ENCODE measurements around the gene FBXL7.

Gene FBXL7

DNA sequence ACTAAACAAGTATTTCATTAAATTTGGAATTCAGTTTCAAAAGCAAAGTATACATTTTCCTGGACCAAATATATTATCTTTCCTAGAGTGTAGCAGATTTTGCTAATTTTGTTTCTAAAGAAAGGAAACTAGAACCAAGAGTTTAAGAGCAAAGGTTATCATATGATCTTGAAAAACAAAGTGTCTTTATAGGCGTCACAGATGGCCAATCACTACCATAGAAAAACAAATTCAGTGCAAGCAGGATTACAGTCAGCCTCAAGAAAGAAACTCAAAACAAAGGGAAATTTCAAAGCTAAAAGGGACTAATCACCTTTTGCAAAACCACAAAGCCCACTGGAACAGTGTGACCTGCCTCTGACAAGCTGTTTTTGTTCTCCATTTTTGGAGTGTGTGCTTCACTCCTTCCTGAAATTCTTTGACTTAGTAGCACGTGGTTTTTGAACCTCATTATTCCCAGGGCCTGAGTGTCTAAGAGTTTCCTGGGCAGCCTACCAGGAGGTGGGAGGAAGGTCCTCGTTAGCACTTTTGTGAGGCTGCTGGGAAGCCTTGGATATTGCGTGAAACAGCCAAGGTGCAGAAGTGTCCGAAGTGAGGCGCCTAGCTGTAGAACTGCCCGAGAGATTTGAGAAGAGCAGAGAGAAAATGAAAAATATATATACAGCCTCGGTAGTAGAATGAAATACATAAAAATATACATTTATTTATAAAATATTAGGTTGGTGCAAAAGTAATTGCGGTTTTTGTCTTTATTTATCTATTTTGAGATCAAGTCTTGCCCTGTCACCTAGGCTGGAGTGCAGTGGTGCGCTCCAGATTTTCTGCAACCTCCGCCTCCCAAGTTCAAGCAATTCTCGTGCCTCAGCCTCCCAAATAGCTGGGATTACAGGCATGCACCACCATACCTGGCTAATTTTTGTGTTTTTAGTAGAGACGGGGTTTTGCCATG, 433.6 kb downstream of the FBXL7 start:
- no peak overlapping the region for H3K27ac ChIP-seq (ENCODE audit: low read depth, low read length)
- no peak overlapping the region for H3K4me3 ChIP-seq (ENCODE audit: low read length)
- no peak overlapping the region for H3K4me2 ChIP-seq (ENCODE audit: low read length)
- H3F3A ChIP-seq (ENCODE audit: control insufficient read depth, insufficient read depth), result no peaks in the 10 kb centered on the region
- no peaks in the 10 kb centered on the region for H3K9me2 ChIP-seq (replicated peaks; ENCODE audit: control insufficient read depth, low read length)
- no peaks in the 10 kb centered on the region for H3K4me1 ChIP-seq (ENCODE audit: control insufficient read depth, low read length)
- TF ChIP-seq EZH2phosphoT487 (IDR thresholded peaks at IDR 0.05; ENCODE audit: borderline replicate concordance, low read length) (no peak), CTCF (IDR thresholded peaks at IDR 0.05; ENCODE audit: low read depth, low read length, poor library complexity, severe bottlenecking) (no peak)
- no peaks in the 10 kb centered on the region for H3K36me3 ChIP-seq (ENCODE audit: control insufficient read depth, low read length)
- H3K27me3 ChIP-seq (ENCODE audit: control insufficient read depth, low read length), result no peaks in the 10 kb centered on the region
- peaks cover 7% of the 10 kb centered on the region; the same call in 1 of the 2 replicates for H3K9me3 ChIP-seq (ENCODE audit: control insufficient read depth, insufficient read depth, low read length)
- H4K20me1 ChIP-seq (ENCODE audit: control insufficient read depth, insufficient read depth, low read depth, low read length), result no peaks in the 10 kb centered on the region
- H3K79me2 ChIP-seq (ENCODE audit: control insufficient read depth, low read length), result no peaks in the 10 kb centered on the region

DNA sequence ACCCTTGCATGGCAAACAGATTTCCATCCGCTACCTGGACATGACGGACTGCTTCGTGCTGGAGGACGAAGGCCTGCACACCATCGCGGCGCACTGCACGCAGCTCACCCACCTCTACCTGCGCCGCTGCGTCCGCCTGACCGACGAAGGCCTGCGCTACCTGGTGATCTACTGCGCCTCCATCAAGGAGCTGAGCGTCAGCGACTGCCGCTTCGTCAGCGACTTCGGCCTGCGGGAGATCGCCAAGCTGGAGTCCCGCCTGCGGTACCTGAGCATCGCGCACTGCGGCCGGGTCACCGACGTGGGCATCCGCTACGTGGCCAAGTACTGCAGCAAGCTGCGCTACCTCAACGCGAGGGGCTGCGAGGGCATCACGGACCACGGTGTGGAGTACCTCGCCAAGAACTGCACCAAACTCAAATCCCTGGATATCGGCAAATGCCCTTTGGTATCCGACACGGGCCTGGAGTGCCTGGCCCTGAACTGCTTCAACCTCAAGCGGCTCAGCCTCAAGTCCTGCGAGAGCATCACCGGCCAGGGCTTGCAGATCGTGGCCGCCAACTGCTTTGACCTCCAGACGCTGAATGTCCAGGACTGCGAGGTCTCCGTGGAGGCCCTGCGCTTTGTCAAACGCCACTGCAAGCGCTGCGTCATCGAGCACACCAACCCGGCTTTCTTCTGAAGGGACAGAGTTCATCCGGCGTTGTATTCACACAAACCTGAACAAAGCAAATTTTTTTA, 436.7 kb downstream of the FBXL7 start:
- H3K36me3 ChIP-seq (ENCODE audit: control insufficient read depth, low read length), result no peaks in the 10 kb centered on the region
- H3K27me3 ChIP-seq (ENCODE audit: control insufficient read depth, low read length), result no peaks in the 10 kb centered on the region
- no peak overlapping the region for H3K4me2 ChIP-seq (ENCODE audit: low read length)
- no peaks in the 10 kb centered on the region for H4K20me1 ChIP-seq (ENCODE audit: control insufficient read depth, insufficient read depth, low read depth, low read length)
- no peaks in the 10 kb centered on the region for H3K4me1 ChIP-seq (ENCODE audit: control insufficient read depth, low read length)
- no peaks in the 10 kb centered on the region for H3K79me2 ChIP-seq (ENCODE audit: control insufficient read depth, low read length)
- TF ChIP-seq CTCF (IDR thresholded peaks at IDR 0.05; ENCODE audit: low read depth, low read length, poor library complexity, severe bottlenecking) (no peak), EZH2phosphoT487 (IDR thresholded peaks at IDR 0.05; ENCODE audit: borderline replicate concordance, low read length) (no peak)
- no peak overlapping the region for H3K4me3 ChIP-seq (ENCODE audit: low read length)
- peaks cover 7% of the 10 kb centered on the region; the same call in 1 of the 2 replicates for H3K9me3 ChIP-seq (ENCODE audit: control insufficient read depth, insufficient read depth, low read length)
- H3K27ac ChIP-seq (ENCODE audit: low read depth, low read length), result no peak overlapping the region
- no peaks in the 10 kb centered on the region for H3K9me2 ChIP-seq (replicated peaks; ENCODE audit: control insufficient read depth, low read length)
- no peaks in the 10 kb centered on the region for H3F3A ChIP-seq (ENCODE audit: control insufficient read depth, insufficient read depth)

DNA sequence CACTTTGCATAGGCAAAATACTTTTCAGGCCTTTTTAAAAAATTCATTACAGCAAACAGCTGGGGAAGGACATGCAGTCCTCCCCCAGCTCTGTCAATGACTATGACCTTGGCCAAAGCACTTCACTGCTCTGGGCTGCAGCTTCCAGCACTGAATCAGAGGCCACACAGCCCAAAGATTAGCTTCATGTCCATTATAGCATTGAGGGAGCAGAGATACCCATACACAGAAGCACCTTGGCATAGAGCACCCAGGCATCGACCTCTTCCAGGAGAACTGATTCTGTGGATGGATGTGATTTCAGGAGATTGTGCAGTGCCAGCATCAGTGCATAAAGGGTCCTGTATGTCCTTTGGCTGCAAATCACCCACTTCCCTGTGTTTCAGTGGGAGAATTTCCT, 437.7 kb downstream of the FBXL7 start:
- Histone ChIP-seq H3F3A (ENCODE audit: control insufficient read depth, insufficient read depth) (no peaks in the 10 kb centered on the region), H3K27ac (ENCODE audit: low read depth, low read length) (no peak overlapping the region), H3K27me3 (ENCODE audit: control insufficient read depth, low read length) (no peaks in the 10 kb centered on the region), H3K4me1 (ENCODE audit: control insufficient read depth, low read length) (no peaks in the 10 kb centered on the region), H3K4me2 (ENCODE audit: low read length) (no peak overlapping the region), H4K20me1 (ENCODE audit: control insufficient read depth, insufficient read depth, low read depth, low read length) (no peaks in the 10 kb centered on the region), H3K4me3 (ENCODE audit: low read length) (no peak overlapping the region), H3K9me2 (replicated peaks; ENCODE audit: control insufficient read depth, low read length) (no peaks in the 10 kb centered on the region), H3K79me2 (ENCODE audit: control insufficient read depth, low read length) (no peaks in the 10 kb centered on the region), H3K36me3 (ENCODE audit: control insufficient read depth, low read length) (no peaks in the 10 kb centered on the region), H3K9me3 (ENCODE audit: control insufficient read depth, insufficient read depth, low read length) (peaks cover 7% of the 10 kb centered on the region; the same call in 1 of the 2 replicates)
- TF ChIP-seq EZH2phosphoT487 (IDR thresholded peaks at IDR 0.05; ENCODE audit: borderline replicate concordance, low read length), result no peak
- TF ChIP-seq CTCF (IDR thresholded peaks at IDR 0.05; ENCODE audit: low read depth, low read length, poor library complexity, severe bottlenecking), result no peak
